ENCODE measurements around the gene PPM1H.

- no peak for TF ChIP-seq CTCF (conservative IDR thresholded peaks at IDR 0.05; ENCODE audit: low read depth, low read length)
- TF ChIP-seq EZH2 (IDR thresholded peaks at IDR 0.05; ENCODE audit: borderline replicate concordance, low read depth, low read length, poor library complexity, severe bottlenecking), result no peak
Observed at GRCh38 chr12:62914443-62915203, 20.3 kb downstream of the PPM1H start.

All from A673 (cell line).